Activated CD4-positive, CD25-positive, alpha-beta regulatory T cell treated with anti-CD3 and anti-CD28 coated beads, Interleukin-2, amount 50 U/mL, for 24 hours (primary cell): ENCODE data around the gene DLL3.

Source experiments
- ATAC-seq, 2 donors: fragments of 150-1000 bp; cut with Tn5 transposase; one replicate each; pipeline ENCODE4 v1.10.0; 2021; ENCODE audit warnings: mild to moderate bottlenecking in 1 of 2, moderate library complexity in 1 of 2

DLL3 gene

GRCh38 chr19:39518458-39518857 is 19.7 kb downstream of the DLL3 start:
- no peak for ATAC-seq

- ATAC-seq: no peak
Measured at GRCh38 chr19:39518975-39519374, 20.2 kb downstream of the DLL3 start.

- ATAC-seq: no peak
Measured at GRCh38 chr19:39520541-39521484, 22.1 kb downstream of the DLL3 start.

- ATAC-seq: peak in 1 of 2 donors; percentile 13
Measured at GRCh38 chr19:39524495-39524894, 25.7 kb downstream of the DLL3 start.

- no peak for ATAC-seq
Measured at GRCh38 chr19:39525205-39525604, 26.5 kb downstream of the DLL3 start.

GRCh38 chr19:39531834-39532232 is 33.1 kb downstream of the DLL3 start:
- no peak for ATAC-seq

- ATAC-seq: peak; percentile 92 to 94
Measured at GRCh38 chr19:39532233-39533002, 33.7 kb downstream of the DLL3 start, which contains the start of gene EID2B. Gene EID2B (minus strand): TSS chr19:39532852. CDS start chr19:39532802, 50 bp downstream.

GRCh38 chr19:39533003-39533512 is 34.3 kb downstream of the DLL3 start:
- ATAC-seq: peak; percentile 13 to 19

- no peak for ATAC-seq
Measured at GRCh38 chr19:39533791-39534190, 35.0 kb downstream of the DLL3 start.

GRCh38 chr19:39539165-39539517 is 40.4 kb downstream of the DLL3 start:
- peak in 1 of 2 donors; percentile 21 for ATAC-seq

GRCh38 chr19:39539518-39540332 is 41.0 kb downstream of the DLL3 start, which contains the start of gene EID2:
Gene EID2 (minus strand): TSS chr19:39540161. CDS start chr19:39540079, 82 bp downstream.
- peak; percentile 91 to 92 for ATAC-seq

- no peak for ATAC-seq
Measured at GRCh38 chr19:39540333-39540673, 41.6 kb downstream of the DLL3 start.

- ATAC-seq: no peak
Measured at GRCh38 chr19:39542206-39542605, 43.5 kb downstream of the DLL3 start.

- ATAC-seq: no peak
Measured at GRCh38 chr19:39543477-39543857, 44.7 kb downstream of the DLL3 start.

GRCh38 chr19:39544226-39544903 is 45.6 kb downstream of the DLL3 start:
- ATAC-seq: no peak

- ATAC-seq: no peak
Measured at GRCh38 chr19:39544911-39545310, 46.2 kb downstream of the DLL3 start.

- peak in 1 of 2 donors; percentile 13 for ATAC-seq
Measured at GRCh38 chr19:39546599-39546998, 47.9 kb downstream of the DLL3 start.

- no peak for ATAC-seq
Measured at GRCh38 chr19:39550197-39550596, 51.5 kb downstream of the DLL3 start.

- no peak for ATAC-seq
Measured at GRCh38 chr19:39553082-39553652, 54.4 kb downstream of the DLL3 start.

GRCh38 chr19:39554701-39555311 is 56.1 kb downstream of the DLL3 start:
- ATAC-seq: no peak

GRCh38 chr19:39555883-39556282 is 57.1 kb downstream of the DLL3 start:
- ATAC-seq: no peak
